HG02973 (cell line): Measurements from ENCODE around the gene TPM4.
"Not testable (repeated sequence)": the region's sequence is repeated elsewhere in the genome, so short reads cannot be mapped to it uniquely, and the experiment has no call there.

Source experiments
- ATAC-seq: cut with Tn5 transposase; IDR thresholded peaks from one replicate; pipeline ENCODE4 v1.9.1; 2021; ENCODE audit warnings: moderate library complexity; ENCODE audit not compliant: unreplicated experiment

Gene TPM4

GRCh38 chr19:16076154-16076957 lies at the start of gene TPM4:
TSS of gene TPM4 (plus strand) at chr19:16076495. CDS start at chr19:16076566, 71 bp downstream.
- ATAC-seq, result peak; percentile 58

- ATAC-seq, result no peak
Measured at GRCh38 chr19:16026756-16027155, 49.5 kb upstream of the TPM4 start.

GRCh38 chr19:16027528-16027927 lies 48.8 kb upstream of the TPM4 start:
- ATAC-seq, result no peak

GRCh38 chr19:16030155-16030554 lies 46.1 kb upstream of the TPM4 start:
- ATAC-seq, result not testable (repeated sequence)

GRCh38 chr19:16030964-16031871 lies 45.1 kb upstream of the TPM4 start:
- no peak for ATAC-seq

- no peak for ATAC-seq
Measured at GRCh38 chr19:16031872-16032200, 44.5 kb upstream of the TPM4 start.

- ATAC-seq, result no peak
Measured at GRCh38 chr19:16032509-16033135, 43.7 kb upstream of the TPM4 start.

- ATAC-seq, result no peak
Measured at GRCh38 chr19:16033136-16033530, 43.2 kb upstream of the TPM4 start.

- no peak for ATAC-seq
Measured at GRCh38 chr19:16033721-16034120, 42.6 kb upstream of the TPM4 start.

GRCh38 chr19:16034180-16034579 lies 42.1 kb upstream of the TPM4 start:
- ATAC-seq, result no peak

- ATAC-seq, result no peak
Measured at GRCh38 chr19:16034958-16035560, 41.2 kb upstream of the TPM4 start.

GRCh38 chr19:16035601-16036297 lies 40.5 kb upstream of the TPM4 start:
- no peak for ATAC-seq

- ATAC-seq, result no peak
Measured at GRCh38 chr19:16036397-16036925, 39.8 kb upstream of the TPM4 start.

- ATAC-seq, result no peak
Measured at GRCh38 chr19:16036941-16037340, 39.4 kb upstream of the TPM4 start.

- ATAC-seq, result no peak
Measured at GRCh38 chr19:16037424-16038195, 38.7 kb upstream of the TPM4 start.

- no peak for ATAC-seq
Measured at GRCh38 chr19:16038196-16038695, 38.0 kb upstream of the TPM4 start.

- ATAC-seq, result no peak
Measured at GRCh38 chr19:16039081-16039480, 37.2 kb upstream of the TPM4 start.

- ATAC-seq, result no peak
Measured at GRCh38 chr19:16039545-16039944, 36.8 kb upstream of the TPM4 start.

GRCh38 chr19:16040642-16041041 lies 35.7 kb upstream of the TPM4 start:
- ATAC-seq, result no peak
